ENCODE data around the gene FOXL2NB. TPM values are rescaled to one million over a fixed set of nuclear protein-coding genes. Genes with fewer than 3 reads are reported as not detected.

The FOXL2NB gene
- total RNA-seq, 1 experiment from 2014 or later: 0.31 TPM

DNA sequence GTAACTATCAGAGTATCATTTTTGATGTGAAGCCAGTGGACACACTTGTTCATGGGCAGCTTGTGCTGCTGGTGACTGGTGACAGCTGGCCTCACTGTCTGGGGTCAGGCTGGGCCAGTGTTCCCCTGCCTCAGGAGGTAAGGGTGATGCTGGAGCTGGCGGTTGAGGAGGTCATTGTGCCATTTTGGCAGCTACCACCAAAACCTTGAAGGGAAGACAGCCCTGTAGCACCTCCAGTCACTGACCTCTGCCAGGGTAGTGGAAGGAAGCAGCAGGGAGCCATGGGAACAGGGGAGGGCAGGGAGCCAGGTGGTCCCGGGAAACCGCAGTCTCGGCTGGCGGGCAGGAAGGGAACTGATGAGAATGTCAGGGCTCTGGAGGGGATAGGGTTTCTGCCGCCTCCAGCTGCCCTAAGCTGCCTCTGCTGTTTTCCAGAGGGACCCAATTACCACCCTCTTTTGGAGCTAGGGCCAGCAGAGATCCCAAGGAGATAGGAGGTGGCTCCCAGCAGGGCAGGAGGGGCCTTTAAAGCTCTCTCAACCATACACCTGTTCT, 24.8 kb downstream of the FOXL2NB start:
- Histone ChIP-seq H2BK20ac (ENCODE audit: low read depth, low read length, poor library complexity, severe bottlenecking) (no peak overlapping the region), H3K18ac (ENCODE audit: insufficient read length, low read depth, low read length) (no peak overlapping the region), H3K27me3 (ENCODE audit: insufficient read depth, low read length) (no peaks in the 10 kb centered on the region), H2AFZ (ENCODE audit: low read length) (no peak overlapping the region), H3K9ac (ENCODE audit: extremely low read depth, insufficient read length, low read length) (no peak overlapping the region), H3K23ac (ENCODE audit: insufficient read length, low read depth, low read length) (no peak overlapping the region), H3K56ac (ENCODE audit: insufficient read length, low read depth, low read length) (no peak overlapping the region), H3K4me1 (ENCODE audit: insufficient read depth, low read length) (no peaks in the 10 kb centered on the region), H3K14ac (ENCODE audit: insufficient read depth, low read length) (no peak overlapping the region), H2AK5ac (ENCODE audit: insufficient read length, low read length) (no peak overlapping the region), H4K20me1 (ENCODE audit: control insufficient read depth, insufficient read depth, insufficient read length) (no peaks in the 10 kb centered on the region), H4K91ac (ENCODE audit: insufficient read length, low read depth, low read length) (no peak overlapping the region), H2BK120ac (ENCODE audit: low read depth, low read length, poor library complexity, severe bottlenecking) (no peak overlapping the region), H4K5ac (ENCODE audit: insufficient read length, low read depth, low read length) (no peak overlapping the region), H2BK15ac (ENCODE audit: low read depth, low read length) (no peak overlapping the region), H3T11ph (ENCODE audit: low read length) (no peak overlapping the region), H3K4ac (ENCODE audit: low read depth, low read length) (no peak overlapping the region), H3K79me1 (ENCODE audit: insufficient read depth, low read depth, low read length, poor library complexity, severe bottlenecking) (no peaks in the 10 kb centered on the region), H3K79me2 (ENCODE audit: insufficient read depth, low read length) (no peaks in the 10 kb centered on the region), H2BK12ac (ENCODE audit: insufficient read length, low read depth, low read length) (no peak overlapping the region), H3K23me2 (ENCODE audit: insufficient read length, low read depth, low read length, poor library complexity, severe bottlenecking) (no peaks in the 10 kb centered on the region), H4K8ac (replicated peaks; ENCODE audit: insufficient read length, low read depth, low read length) (no peak overlapping the region), H3K9me3 (ENCODE audit: control insufficient read depth, low read depth, low read length) (no peaks in the 10 kb centered on the region), H2BK5ac (ENCODE audit: insufficient read length, low read length) (no peak overlapping the region), H3K27ac (ENCODE audit: insufficient read length, low read depth, low read length) (no peak overlapping the region), H3K4me2 (ENCODE audit: insufficient read depth, insufficient read length, low read length) (no peak overlapping the region)
- H3K27ac Mint-ChIP-seq: no peak overlapping the region; a peak in 1 of 7 replicates
- H3K36me3 Mint-ChIP-seq (ENCODE audit: insufficient read depth in 1 of 3, low read depth in 3 of 3): no peaks in the 10 kb centered on the region
- 0 out of 5 replicates have a peak, but pooled peaks cover 0 to 2% of the 10 kb centered on the region in 2 experiments for H3K9me3 Mint-ChIP-seq
- peaks cover 14% of the 10 kb centered on the region for H3K27me3 Mint-ChIP-seq (ENCODE audit: low read depth)
- no CpG with 5 or more reads among the region's 6 CpGs for WGBS (ENCODE audit: extremely low coverage, insufficient read length, low lambda C conversion rate)
- H3K4me3 Mint-ChIP-seq: no peak overlapping the region
- DNase-seq: no peak
- H3K4me1 Mint-ChIP-seq: no peaks in the 10 kb centered on the region
- no peak for TF ChIP-seq CTCF (conservative IDR thresholded peaks at IDR 0.05)
